Measurements from ENCODE around the gene FAM174C. TPM values are rescaled to one million over a fixed set of nuclear protein-coding genes. Genes with fewer than 3 reads are reported as not detected.

Gene FAM174C
- total and polyA plus RNA-seq, 2 donors (not counting 3 experiments of a cell fraction or from before 2014, with no cell fraction given): 46.7 to 83.9 TPM

GRCh38 chr19:1290703-1291651, 15.6 kb downstream of the FAM174C start:
- Histone ChIP-seq H3K9me3 (replicated peaks; ENCODE audit: control insufficient read depth, insufficient read depth, low read length) (no peaks in the 10 kb centered on the region), H3K9me1 (replicated peaks; ENCODE audit: control insufficient read depth, extremely low read depth, insufficient read depth, low read length) (no peaks in the 10 kb centered on the region), H3K4me1 (ENCODE audit: control insufficient read depth, extremely low read depth, insufficient read depth, low read length) (peaks cover 4% of the 10 kb centered on the region), H3K27me3 (ENCODE audit: control insufficient read depth in 2 of 2, insufficient read depth in 2 of 2, low read length in 2 of 2) (peaks cover 5 to 8% of the 10 kb centered on the region in 2 experiments), H3K27ac (ENCODE audit: insufficient read depth, low read depth, low read length) (no peak overlapping the region), H2AFZ (ENCODE audit: low read depth, low read length) (no peak overlapping the region), H3K79me2 (ENCODE audit: control insufficient read depth, insufficient read depth, low read length) (no peaks in the 10 kb centered on the region), H3K4me3 (replicated peaks in 1 of 3; ENCODE audit: insufficient read depth in 1 of 3, low read depth in 1 of 3, low read length in 3 of 3) (no peak overlapping the region), H3K9ac (replicated peaks; ENCODE audit: extremely low read depth, insufficient read depth, low read length) (no peak overlapping the region), H4K20me1 (replicated peaks; ENCODE audit: control insufficient read depth, extremely low read depth, insufficient read depth, low read length) (no peaks in the 10 kb centered on the region), H3K36me3 (ENCODE audit: control insufficient read depth in 2 of 2, extremely low read depth in 1 of 2, insufficient read depth in 2 of 2, low read length in 2 of 2) (no peaks in the 10 kb centered on the region), H3K4me2 (ENCODE audit: insufficient read depth, low read length) (no peak overlapping the region)
- ChIA-PET CTCF (interaction anchor here (0.6 to 1.2 kb wide), 4 partner anchors 25 to 392 kb away, joined by 3 to 4 read pairs (median 3); no protein-coding TSS in a partner anchor), POLR2A (no interaction called here)
- intact Hi-C loops (cut with micrococcal nuclease): no loop called here
- dilution Hi-C loops (cut with MboI; ENCODE audit: extremely low pct_ligation_motif_present, low sequenced_read_pairs): no loop called here
- FAIRE-seq: no peak
- TF ChIP-seq POLR2A (IDR thresholded peaks at IDR 0.05; ENCODE audit: low read depth, low read length) (no peak), CTCF (IDR thresholded peaks at IDR 0.05; ENCODE audit: extremely low read depth in 1 of 2, insufficient read depth in 1 of 2, low read depth in 1 of 2, low read length in 2 of 2) (no peak), POLR2AphosphoS5 (IDR thresholded peaks at IDR 0.05; ENCODE audit: insufficient read depth, low read depth, low read length) (no peak), JUN (IDR thresholded peaks at IDR 0.05; ENCODE audit: borderline replicate concordance, insufficient read depth, insufficient read length, low read depth) (no peak), EZH2 (IDR thresholded peaks at IDR 0.05; ENCODE audit: borderline replicate concordance, low read depth, low read length, severe bottlenecking) (no peak), GATA2 (IDR thresholded peaks at IDR 0.05; ENCODE audit: insufficient read depth, insufficient read length, low read depth, low read length) (no peak), FOS (IDR thresholded peaks at IDR 0.05; ENCODE audit: borderline replicate concordance, insufficient read depth, low read length) (no peak), MYC (IDR thresholded peaks at IDR 0.05; ENCODE audit: low read depth, low read length) (no peak), MAX (IDR thresholded peaks at IDR 0.05; ENCODE audit: insufficient read depth, insufficient read length) (no peak)
- DNase-seq (ENCODE audit: low read depth, low spot score): no peak
- no TSS peak for BruUV-seq (replicated peaks)
